GM12892 (cell line): ENCODE results near the gene PIK3R5.

ENCODE experiments used
- POLR2A ChIP-seq: IDR thresholded peaks from 2 replicates; pipeline ENCODE4 v1.6.1; 2011; ENCODE audit warnings: low read depth, low read length, control low read depth
- POLR2AphosphoS5 ChIP-seq: IDR thresholded peaks from 2 replicates; pipeline ENCODE4 v1.6.1; 2011; ENCODE audit warnings: low read depth, low read length, control low read depth

DNA sequence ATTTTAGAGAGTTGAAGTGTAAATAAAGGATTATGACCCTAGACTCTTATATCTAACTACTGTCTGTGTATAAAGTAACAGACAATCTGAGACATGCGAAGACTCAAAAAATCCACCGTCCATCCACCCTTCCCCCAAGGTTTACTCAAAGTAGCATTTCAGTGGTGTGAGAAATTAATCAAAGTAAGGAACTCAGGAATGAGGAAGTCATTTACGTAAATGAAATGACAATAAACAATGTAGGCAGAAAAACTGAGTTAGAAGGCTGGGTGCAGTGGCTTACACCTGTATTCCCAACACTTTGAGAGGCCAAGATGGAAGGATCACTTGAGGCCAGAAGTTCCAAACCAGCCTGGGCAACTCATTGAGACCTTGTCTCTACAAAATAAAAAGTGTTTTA, 36.1 kb upstream of the PIK3R5 start:
- TF ChIP-seq POLR2A (no peak), POLR2AphosphoS5 (no peak)
